ENCODE data around the gene PTPRK.
A peak's percentile ranks its signal among the peaks of the same experiment; 100 is the strongest.

Gene PTPRK

DNA sequence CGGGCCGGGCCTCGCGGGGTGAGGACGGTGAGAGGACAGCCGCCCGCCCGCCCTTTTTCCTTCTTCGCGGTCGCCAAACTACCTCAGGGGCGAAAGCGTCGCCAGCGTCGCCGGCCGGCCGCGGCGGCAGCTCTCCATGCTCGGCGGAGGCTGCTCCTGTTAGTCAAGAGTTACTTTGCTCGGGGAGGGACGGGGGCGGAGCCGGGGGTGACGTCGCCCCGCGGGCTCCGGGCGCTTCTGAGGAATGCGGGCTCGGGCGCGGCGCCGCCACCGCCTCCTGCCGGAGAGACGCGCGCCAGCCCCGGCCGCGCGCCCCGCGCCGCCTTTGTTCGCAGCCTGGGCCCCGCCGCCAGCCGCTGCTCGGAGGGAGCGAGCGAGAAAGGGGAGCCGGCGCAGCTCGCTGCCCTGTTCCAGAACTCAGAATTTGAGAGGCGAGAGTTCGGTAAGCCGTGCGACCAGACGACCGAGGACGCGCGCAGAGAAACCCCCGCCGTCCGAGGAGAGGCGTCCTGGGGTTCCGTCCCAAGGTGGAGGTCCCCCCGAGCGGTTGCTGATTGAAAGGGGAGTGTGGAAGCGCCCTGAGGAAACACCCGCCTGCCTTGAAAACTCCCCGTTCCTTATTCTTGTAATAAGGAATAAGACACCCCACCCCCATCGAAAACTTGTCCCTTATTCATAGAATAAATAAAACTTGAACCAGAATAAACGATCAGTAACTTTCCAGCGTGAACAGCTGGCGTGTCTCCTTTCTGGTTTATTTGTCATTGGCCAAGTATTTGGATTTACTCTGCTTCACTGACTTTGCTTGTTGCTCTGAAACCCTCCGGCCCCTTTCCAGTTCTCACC is at the start of gene PTPRK:
TSS of gene PTPRK (minus strand) at position 164 of the 846 bp plus-strand sequence. CDS start 241 bp downstream, outside the sequence.
- peak; percentile 71 for DNase-seq (ENCODE audit: low spot score)

GRCh38 chr6:128567029-128567428 is 46.6 kb upstream of the PTPRK start:
- DNase-seq (ENCODE audit: low spot score), result no peak

- DNase-seq (ENCODE audit: low spot score), result no peak
These were observed 40.6 kb upstream of the PTPRK start for GRCh38 chr6:128560966-128561365.

- DNase-seq (ENCODE audit: low spot score), result no peak
These were observed 38.5 kb upstream of the PTPRK start for GRCh38 chr6:128558924-128559323.

- DNase-seq (ENCODE audit: low spot score), result no peak
These were observed 37.6 kb upstream of the PTPRK start for GRCh38 chr6:128558021-128558420.

DNA sequence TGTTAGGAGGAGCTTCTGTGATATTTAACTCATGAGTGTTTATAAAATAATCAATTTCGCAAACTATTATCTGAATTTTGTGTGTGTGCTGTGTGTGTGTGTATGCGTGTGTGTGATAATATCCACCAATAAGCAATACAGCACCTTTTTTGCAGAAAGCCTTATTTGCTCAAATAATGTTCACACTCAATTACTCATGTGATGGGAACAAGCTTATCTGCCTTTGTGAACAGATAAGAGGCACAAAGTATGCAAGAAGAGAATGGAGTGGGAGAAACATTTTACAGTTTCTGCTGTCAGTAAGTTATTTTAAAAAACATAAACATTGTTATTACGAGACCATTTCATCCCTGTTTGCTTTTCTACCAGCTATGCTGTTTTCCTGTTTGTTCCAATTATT is 36.7 kb upstream of the PTPRK start:
- no peak for DNase-seq (ENCODE audit: low spot score)

DNA sequence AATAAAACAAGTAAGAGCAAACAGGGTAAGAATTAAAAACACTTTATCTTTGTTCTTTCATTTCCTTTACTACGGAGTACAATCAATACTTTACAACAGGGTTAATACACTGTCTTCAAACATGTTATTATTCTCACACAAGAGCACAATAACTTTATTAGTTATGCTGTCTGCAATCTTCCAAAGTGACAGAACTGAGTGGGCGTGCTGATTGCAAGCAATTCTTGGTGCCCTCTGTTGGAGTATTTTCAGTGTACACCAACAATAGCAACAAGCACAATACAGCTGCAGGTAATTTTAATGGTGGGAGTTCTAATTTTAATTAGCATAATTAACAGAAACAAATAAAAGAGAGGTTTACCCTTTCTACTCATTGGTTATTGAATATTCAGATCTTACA is 33.9 kb upstream of the PTPRK start:
- no peak for DNase-seq (ENCODE audit: low spot score)

DNA sequence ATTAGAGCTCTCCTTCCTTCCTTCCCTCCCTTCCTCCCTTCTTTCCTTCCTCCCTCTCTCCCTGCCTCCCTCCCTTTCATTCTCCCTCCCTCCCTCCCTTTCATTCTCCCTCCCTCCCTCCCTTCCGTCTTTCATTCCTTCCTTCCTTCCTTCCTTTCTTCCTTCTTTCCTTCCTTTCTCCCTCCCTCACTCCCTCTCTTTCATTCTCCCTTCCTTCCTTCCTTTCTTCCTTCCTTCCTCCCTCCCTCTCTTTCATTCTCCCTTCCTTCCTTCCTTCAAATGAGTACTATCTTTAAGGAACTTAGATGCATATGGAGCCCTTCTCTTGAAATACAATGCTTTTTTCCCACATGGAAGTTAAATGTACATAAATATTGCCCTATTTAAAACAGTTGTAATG is 20.9 kb upstream of the PTPRK start:
- no peak for DNase-seq (ENCODE audit: low spot score)

- DNase-seq (ENCODE audit: low spot score), result no peak
These were observed 18.4 kb upstream of the PTPRK start for GRCh38 chr6:128538763-128539162.

DNA sequence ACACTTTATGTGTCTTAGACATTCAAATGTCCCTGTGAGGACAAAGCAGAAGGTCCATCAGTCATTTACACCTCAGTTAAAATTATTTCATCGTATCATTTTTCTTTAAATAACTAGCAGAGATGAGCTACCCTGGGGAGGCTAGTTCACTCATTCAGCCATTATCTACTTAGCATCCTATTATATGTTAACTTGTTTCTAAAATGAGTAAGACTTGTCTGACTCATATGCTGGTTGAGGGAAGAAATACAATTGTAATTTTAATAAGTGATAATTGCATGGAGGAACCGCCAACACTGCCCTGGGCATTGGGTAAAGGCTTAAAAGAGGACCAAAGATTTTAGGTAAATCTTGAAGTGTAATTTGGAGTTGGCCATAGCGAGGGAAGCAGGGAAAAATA is 12.4 kb upstream of the PTPRK start:
- DNase-seq (ENCODE audit: low spot score), result no peak

GRCh38 chr6:128532136-128532535 is 11.7 kb upstream of the PTPRK start:
- DNase-seq (ENCODE audit: low spot score), result no peak

GRCh38 chr6:128531696-128532095 is 11.3 kb upstream of the PTPRK start:
- DNase-seq (ENCODE audit: low spot score), result no peak

GRCh38 chr6:128528241-128528640 is 7.8 kb upstream of the PTPRK start:
- DNase-seq (ENCODE audit: low spot score), result no peak

- DNase-seq (ENCODE audit: low spot score), result no peak
These were observed 7.0 kb upstream of the PTPRK start for GRCh38 chr6:128527375-128527774.

- DNase-seq (ENCODE audit: low spot score), result no peak
These were observed 5.9 kb upstream of the PTPRK start for GRCh38 chr6:128526152-128526914.

DNA sequence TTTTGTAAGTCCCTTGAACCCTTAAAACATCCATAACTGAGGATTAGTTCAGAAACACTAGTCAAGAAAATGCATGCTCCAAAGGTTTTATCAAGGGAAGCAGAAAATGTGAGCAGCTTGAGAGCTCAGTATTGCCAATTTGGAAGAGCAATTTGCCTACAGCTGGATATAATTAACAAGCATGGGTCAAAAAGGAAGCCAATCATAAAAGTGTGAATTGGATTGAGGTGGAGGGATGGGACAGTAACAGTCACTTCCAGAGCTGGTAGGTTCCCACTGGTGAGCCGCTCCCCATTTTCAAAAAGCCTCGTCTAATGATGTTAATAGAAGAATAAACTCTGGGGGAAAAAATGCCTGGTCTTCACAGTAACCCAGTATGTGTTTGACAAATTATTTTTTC is 5.0 kb upstream of the PTPRK start:
- DNase-seq (ENCODE audit: low spot score), result no peak

DNA sequence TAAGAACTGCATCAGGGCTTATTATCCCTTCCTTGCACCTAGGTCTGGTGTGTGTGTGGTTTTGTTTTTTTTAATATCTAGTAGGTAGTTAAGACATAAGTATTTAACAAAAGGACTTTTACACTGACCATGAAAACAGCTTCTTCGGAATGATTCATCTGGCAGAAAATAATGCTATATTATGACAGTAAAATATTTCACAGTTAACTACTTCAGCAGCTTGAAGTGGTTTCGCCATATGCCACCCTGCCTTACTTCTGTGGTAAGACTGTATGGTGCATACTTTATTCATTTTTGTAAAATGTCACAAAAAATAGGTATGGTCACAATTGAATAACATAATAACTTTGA is 858 bp upstream of the PTPRK start:
- DNase-seq (ENCODE audit: low spot score), result no peak

DNA sequence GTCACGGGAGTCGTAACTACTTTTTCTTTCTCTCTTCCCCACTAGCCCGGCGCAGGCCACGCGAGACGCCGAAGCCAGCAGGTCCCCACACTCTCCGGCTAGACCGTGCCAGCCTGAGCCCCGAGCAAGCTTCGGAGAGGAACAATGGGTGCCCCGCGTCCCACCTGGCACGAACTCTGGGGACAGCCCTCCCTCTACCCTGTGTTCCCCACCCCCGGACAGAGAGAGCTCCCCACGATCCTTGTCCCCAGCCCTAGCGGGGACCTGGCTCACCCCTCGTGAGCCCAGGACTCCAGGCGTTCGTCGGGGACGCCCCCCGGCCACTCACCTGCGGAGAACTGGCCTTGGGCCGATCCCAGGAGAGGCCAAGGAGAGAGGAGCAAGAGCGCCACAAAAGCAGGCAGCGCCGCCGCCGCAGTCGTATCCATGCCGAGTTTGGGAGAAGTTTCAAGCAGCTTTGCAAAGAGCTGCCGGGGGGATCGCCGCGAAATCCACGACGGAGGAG is 416 bp downstream of the PTPRK start:
- DNase-seq (ENCODE audit: low spot score), result no peak

GRCh38 chr6:128519132-128519930 is 1.1 kb downstream of the PTPRK start:
- peak; percentile 39 for DNase-seq (ENCODE audit: low spot score)

- no peak for DNase-seq (ENCODE audit: low spot score)
These were observed 1.8 kb downstream of the PTPRK start for GRCh38 chr6:128518434-128519131.

- no peak for DNase-seq (ENCODE audit: low spot score)
These were observed 3.3 kb downstream of the PTPRK start for GRCh38 chr6:128517124-128517523.

GRCh38 chr6:128516514-128516898 is 3.9 kb downstream of the PTPRK start:
- DNase-seq (ENCODE audit: low spot score), result no peak

Measured in HuH-7.5 (cell line).